ENCODE data around the gene PLAGL1.

The PLAGL1 gene

GRCh38 chr6:143986463-143987065, 21.5 kb downstream of the PLAGL1 start:
- H3K36me3 Mint-ChIP-seq (ENCODE audit: low read depth), result no peaks in the 10 kb centered on the region
- H3K27me3 Mint-ChIP-seq (ENCODE audit: low read depth), result peaks cover 4% of the 10 kb centered on the region
- no peaks in the 10 kb centered on the region for H3K4me1 Mint-ChIP-seq (ENCODE audit: low read depth)
- H3K27ac Mint-ChIP-seq, result no peak overlapping the region
- no peak overlapping the region for H3K4me3 Mint-ChIP-seq
- no peaks in the 10 kb centered on the region for H3K9me3 Mint-ChIP-seq

DNA sequence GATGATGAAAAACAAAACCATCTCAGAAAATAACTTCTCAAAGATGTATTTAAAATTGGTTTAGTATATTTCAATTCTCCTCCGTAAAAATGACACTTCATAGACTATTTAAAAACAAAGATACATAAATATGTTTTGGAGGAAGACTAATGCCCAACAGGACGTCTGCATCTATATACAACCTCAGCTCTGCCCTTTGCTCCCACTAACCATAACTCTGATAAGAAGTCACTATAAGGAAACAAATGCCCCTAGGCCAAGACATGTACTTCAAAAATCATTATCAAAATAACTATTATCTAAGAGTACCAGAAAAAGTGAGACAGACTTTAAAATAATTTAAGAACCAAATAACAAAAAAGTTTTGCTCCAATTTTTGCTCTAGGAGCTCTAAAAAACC, 23.4 kb downstream of the PLAGL1 start:
- H3K9me3 Mint-ChIP-seq, result no peaks in the 10 kb centered on the region
- no peaks in the 10 kb centered on the region for H3K36me3 Mint-ChIP-seq (ENCODE audit: low read depth)
- H3K27ac Mint-ChIP-seq, result no peak overlapping the region
- H3K4me3 Mint-ChIP-seq, result no peak overlapping the region
- no peaks in the 10 kb centered on the region for H3K4me1 Mint-ChIP-seq (ENCODE audit: low read depth)
- H3K27me3 Mint-ChIP-seq (ENCODE audit: low read depth), result no peaks in the 10 kb centered on the region

DNA sequence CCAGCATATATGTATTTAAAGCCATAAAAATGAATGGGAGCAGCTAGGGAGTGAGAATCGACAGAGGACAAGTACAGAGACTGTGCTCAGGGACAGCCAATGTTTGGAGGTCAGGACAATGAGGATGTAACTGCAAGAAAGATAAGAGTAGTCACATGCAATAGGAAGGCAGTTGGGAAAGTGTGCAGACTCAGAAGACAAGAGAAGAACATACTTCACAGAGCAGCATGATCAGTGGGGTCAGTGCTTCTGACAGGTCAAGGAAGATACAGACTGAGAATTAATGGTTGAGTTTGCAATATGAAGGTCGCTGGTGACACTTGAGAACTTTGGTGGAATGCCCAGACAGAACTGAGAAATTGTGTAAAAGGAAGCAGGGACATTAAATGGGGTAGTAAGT, 25.1 kb downstream of the PLAGL1 start:
- Mint-ChIP-seq H3K27me3 (ENCODE audit: low read depth) (no peaks in the 10 kb centered on the region), H3K4me3 (no peak overlapping the region), H3K36me3 (ENCODE audit: low read depth) (no peaks in the 10 kb centered on the region), H3K9me3 (no peaks in the 10 kb centered on the region), H3K4me1 (ENCODE audit: low read depth) (no peaks in the 10 kb centered on the region), H3K27ac (no peak overlapping the region)

DNA sequence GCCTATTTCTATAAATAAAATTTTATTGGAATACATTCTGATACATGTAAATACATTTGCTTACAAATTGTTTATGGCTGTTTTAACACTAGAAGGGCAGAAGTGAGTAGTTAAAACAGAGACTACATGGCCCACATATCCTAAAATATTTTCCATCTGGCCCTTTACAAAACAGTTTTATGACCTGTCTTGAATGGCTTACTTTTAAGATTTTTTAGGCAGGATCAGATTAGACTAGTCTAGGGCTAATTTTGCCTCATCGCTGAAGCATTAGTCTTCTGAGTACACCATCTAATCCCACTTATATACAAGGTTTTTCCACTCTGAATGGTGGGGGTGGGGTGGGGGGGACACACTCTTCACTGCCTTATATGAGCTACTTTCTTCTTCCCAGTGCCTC, 27.1 kb downstream of the PLAGL1 start:
- H3K27ac Mint-ChIP-seq, result no peak overlapping the region
- no peaks in the 10 kb centered on the region for H3K9me3 Mint-ChIP-seq
- H3K27me3 Mint-ChIP-seq (ENCODE audit: low read depth), result no peaks in the 10 kb centered on the region
- no peaks in the 10 kb centered on the region for H3K36me3 Mint-ChIP-seq (ENCODE audit: low read depth)
- peaks cover 2% of the 10 kb centered on the region for H3K4me1 Mint-ChIP-seq (ENCODE audit: low read depth)
- H3K4me3 Mint-ChIP-seq, result no peak overlapping the region

GRCh38 chr6:143976806-143977349, 31.2 kb downstream of the PLAGL1 start:
- H3K9me3 Mint-ChIP-seq, result no peaks in the 10 kb centered on the region
- no peaks in the 10 kb centered on the region for H3K36me3 Mint-ChIP-seq (ENCODE audit: low read depth)
- peaks cover 3% of the 10 kb centered on the region for H3K27me3 Mint-ChIP-seq (ENCODE audit: low read depth)
- H3K4me3 Mint-ChIP-seq, result no peak overlapping the region
- H3K27ac Mint-ChIP-seq, result no peak overlapping the region
- peaks cover 2% of the 10 kb centered on the region for H3K4me1 Mint-ChIP-seq (ENCODE audit: low read depth)

- H3K4me1 Mint-ChIP-seq (ENCODE audit: low read depth), result peaks cover 2% of the 10 kb centered on the region
- no peaks in the 10 kb centered on the region for H3K36me3 Mint-ChIP-seq (ENCODE audit: low read depth)
- H3K27ac Mint-ChIP-seq, result no peak overlapping the region
- peaks cover 15% of the 10 kb centered on the region for H3K27me3 Mint-ChIP-seq (ENCODE audit: low read depth)
- no peak overlapping the region for H3K4me3 Mint-ChIP-seq
- H3K9me3 Mint-ChIP-seq, result no peaks in the 10 kb centered on the region
These were observed 34.0 kb downstream of the PLAGL1 start for GRCh38 chr6:143974089-143974488.

DNA sequence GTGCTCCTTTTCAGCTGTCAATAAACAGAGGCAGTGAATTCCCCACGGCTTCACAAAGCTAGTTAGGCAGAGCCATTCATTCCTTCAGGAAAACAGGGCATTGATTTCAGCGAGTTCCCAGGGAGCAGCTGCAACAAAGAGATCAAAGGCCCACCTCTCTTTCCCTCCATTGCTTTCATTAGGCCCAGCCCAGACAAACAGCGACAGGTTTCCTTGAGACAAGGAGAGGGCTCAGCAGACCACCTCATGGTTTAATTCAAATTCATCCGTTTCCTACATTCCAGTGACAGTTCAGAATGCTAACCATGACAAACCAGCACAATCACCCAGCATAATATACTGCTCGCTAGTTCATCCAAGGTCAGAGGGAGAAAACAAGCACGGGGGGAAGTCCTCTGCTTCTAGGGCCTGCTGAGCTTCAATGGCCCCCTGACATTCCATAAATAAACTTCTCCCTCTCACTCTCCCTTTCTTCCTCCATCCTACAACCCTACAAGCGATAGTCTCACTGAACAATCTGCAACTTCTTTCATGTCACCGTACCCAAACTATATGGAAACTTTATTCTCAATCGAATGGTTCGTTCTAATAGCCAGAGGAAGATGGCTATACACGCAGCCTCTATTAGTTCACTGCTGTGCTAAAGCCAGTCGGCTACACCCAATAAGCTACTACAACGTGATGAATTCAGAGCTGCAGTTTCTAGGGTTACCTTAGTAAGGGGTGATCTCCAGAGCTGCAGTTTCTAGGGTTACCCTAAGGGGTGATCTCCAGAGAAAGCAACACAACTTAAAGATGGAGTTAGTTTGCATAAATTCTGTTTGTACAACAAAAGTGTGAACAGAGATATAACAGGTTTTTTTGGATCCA, 34.7 kb downstream of the PLAGL1 start:
- peaks cover 2% of the 10 kb centered on the region for H3K4me1 Mint-ChIP-seq (ENCODE audit: low read depth)
- H3K4me3 Mint-ChIP-seq, result no peak overlapping the region

DNA sequence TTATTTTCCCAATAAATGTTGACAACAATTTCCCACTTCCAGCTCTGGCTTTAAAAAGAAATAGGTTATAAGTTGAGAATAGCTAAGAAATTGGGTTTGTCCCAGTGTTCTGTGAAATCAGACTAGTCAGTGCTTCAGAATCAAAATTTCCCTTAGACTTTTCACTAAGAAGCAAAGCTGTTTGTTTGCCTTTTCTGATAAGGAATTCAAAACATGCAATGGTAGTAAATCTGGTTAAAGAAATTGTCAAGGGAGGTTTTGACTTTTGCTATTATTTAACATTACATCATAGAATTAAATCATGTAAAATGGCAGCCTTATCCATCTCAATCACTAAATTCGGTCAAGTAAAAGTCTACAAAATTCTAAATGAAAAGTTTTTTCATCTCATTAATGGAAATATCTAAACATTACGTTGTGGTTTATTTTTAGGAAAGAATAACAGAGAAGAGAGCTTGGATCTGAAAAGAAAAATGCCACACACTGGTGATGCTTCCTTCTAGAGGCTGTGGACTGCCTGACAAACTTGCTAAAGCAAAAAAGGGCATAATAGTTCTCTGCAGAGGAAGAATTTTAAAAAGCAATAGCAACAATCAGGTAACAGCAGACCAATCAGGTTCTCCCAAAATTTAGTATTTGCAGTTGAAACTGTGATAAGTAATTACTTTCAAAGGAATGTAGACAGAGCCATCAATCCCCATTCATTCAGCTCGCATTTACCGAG, 36.4 kb downstream of the PLAGL1 start:
- H3K27me3 Mint-ChIP-seq (ENCODE audit: low read depth), result peaks cover 15% of the 10 kb centered on the region
- H3K9me3 Mint-ChIP-seq, result no peaks in the 10 kb centered on the region
- no peaks in the 10 kb centered on the region for H3K4me1 Mint-ChIP-seq (ENCODE audit: low read depth)
- H3K27ac Mint-ChIP-seq, result no peak overlapping the region
- H3K4me3 Mint-ChIP-seq, result no peak overlapping the region
- H3K36me3 Mint-ChIP-seq (ENCODE audit: low read depth), result no peaks in the 10 kb centered on the region

More for the DNA sequence above, 34.7 kb downstream of the PLAGL1 start:
- Mint-ChIP-seq H3K9me3 (no peaks in the 10 kb centered on the region), H3K27me3 (ENCODE audit: low read depth) (peaks cover 15% of the 10 kb centered on the region), H3K27ac (no peak overlapping the region), H3K36me3 (ENCODE audit: low read depth) (no peaks in the 10 kb centered on the region)

- Mint-ChIP-seq H3K4me1 (ENCODE audit: low read depth) (no peaks in the 10 kb centered on the region), H3K4me3 (no peak overlapping the region), H3K9me3 (no peaks in the 10 kb centered on the region), H3K27me3 (ENCODE audit: low read depth) (peaks cover 15% of the 10 kb centered on the region), H3K27ac (no peak overlapping the region), H3K36me3 (ENCODE audit: low read depth) (no peaks in the 10 kb centered on the region)
These were observed 37.4 kb downstream of the PLAGL1 start for GRCh38 chr6:143970456-143971218.

GRCh38 chr6:143969077-143969476, 39.0 kb downstream of the PLAGL1 start:
- Mint-ChIP-seq H3K4me3 (no peak overlapping the region), H3K27me3 (ENCODE audit: low read depth) (peaks cover 15% of the 10 kb centered on the region), H3K36me3 (ENCODE audit: low read depth) (no peaks in the 10 kb centered on the region), H3K9me3 (no peaks in the 10 kb centered on the region), H3K27ac (no peak overlapping the region), H3K4me1 (ENCODE audit: low read depth) (no peaks in the 10 kb centered on the region)

DNA sequence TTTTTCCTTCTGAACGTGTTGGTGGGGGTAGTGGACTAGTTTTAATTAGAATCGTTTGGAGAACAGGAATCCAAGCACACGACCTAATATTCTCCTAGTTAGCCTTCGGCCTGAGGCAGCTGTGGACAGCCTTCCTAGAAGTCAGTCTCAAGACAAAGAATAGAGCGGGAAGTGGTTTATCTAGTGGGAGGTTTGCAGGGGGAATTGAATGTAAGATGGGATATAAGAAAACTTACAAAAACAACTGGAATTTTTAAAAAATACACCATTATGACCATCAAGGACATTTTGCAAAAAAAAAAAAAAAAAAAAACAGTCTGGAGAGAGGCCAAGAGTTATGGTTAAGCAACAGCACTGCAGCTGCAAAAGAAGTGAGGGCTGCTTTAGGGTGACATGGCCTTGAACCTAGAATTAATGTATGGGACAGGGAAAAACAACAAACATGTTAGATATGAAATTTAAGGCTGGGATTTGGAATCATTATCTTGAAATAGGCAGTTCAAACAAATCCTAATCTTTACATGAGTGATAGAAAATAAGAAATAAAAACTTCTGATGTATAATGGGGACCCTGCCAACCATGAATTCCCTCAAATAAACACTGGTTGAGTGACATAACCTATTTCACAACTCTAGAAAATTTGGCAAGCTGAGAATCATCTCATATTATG, 40.2 kb downstream of the PLAGL1 start:
- Mint-ChIP-seq H3K27ac (no peak overlapping the region), H3K27me3 (ENCODE audit: low read depth) (peaks cover 15% of the 10 kb centered on the region), H3K9me3 (no peaks in the 10 kb centered on the region), H3K4me3 (no peak overlapping the region), H3K36me3 (ENCODE audit: low read depth) (no peaks in the 10 kb centered on the region), H3K4me1 (ENCODE audit: low read depth) (no peaks in the 10 kb centered on the region)

DNA sequence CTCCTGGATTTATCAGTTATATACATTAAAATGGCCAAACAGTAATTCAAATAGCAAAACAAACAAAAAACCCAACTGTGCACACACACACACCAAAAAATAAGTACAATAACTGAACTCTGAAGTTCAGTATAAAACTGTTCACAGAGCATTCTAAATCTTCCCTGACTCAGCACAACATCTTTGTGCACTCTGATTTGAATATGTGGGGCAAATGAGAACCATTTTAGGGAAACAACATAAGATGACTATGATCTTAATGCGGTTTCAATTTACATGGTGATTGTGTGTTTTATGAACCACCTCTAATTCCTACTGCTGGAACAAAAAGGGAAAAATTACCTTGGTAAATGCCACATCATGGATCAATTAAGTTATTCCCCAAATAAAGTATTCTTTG, 41.7 kb downstream of the PLAGL1 start:
- Mint-ChIP-seq H3K4me1 (ENCODE audit: low read depth) (no peaks in the 10 kb centered on the region), H3K36me3 (ENCODE audit: low read depth) (no peaks in the 10 kb centered on the region), H3K4me3 (no peak overlapping the region), H3K27ac (no peak overlapping the region), H3K9me3 (no peaks in the 10 kb centered on the region), H3K27me3 (ENCODE audit: low read depth) (peaks cover 6% of the 10 kb centered on the region)

DNA sequence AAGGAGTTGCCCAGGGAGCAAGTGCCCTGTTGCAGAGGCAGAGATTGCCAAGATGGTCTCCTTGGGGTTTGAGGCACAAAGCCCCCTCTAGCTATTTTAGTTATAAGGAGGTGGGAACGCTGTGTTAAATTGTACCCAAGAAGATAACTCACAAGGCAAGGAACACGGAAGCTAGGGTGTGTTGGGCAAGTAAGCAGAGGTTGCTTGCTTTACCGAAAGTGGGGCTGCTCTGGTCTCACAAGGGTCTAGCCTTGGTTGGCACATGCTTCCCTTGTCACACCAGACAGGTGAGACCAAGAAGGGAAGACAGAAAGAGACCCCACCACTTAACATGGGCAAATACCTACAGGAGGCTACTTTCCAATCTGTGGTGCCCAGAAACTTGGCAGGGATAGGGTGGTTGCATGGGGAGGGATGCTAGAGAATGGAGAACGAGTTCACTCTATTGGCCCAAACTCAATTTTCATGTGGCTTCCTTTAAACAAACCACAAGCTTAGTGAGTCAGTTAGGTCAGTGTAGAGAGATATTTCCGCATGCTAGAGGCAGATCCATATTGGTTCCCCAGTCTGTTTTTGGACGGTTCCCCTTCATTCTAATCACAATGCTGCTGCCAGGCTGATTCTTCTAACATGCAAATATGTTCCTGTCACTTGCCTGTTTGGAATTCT, 42.4 kb downstream of the PLAGL1 start:
- no peaks in the 10 kb centered on the region for H3K4me1 Mint-ChIP-seq (ENCODE audit: low read depth)
- no peak overlapping the region for H3K4me3 Mint-ChIP-seq
- H3K36me3 Mint-ChIP-seq (ENCODE audit: low read depth), result no peaks in the 10 kb centered on the region
- H3K27me3 Mint-ChIP-seq (ENCODE audit: low read depth), result no peaks in the 10 kb centered on the region
- H3K9me3 Mint-ChIP-seq, result no peaks in the 10 kb centered on the region
- H3K27ac Mint-ChIP-seq, result no peak overlapping the region
